Stimulated activated CD4-positive, alpha-beta T cell treated with anti-CD3 and anti-CD28 coated beads, TNF-alpha, amount 100 ng/mL, for 1 hour (primary cell): ENCODE measurements around the gene NUDT4.
"Not testable (repeated sequence)": the region's sequence is repeated elsewhere in the genome, so short reads cannot be mapped to it uniquely, and the experiment has no call there.

Source experiments
- DNase-seq, 3 donors: peaks; one replicate each; pipeline ENCODE4 v3.0.0-alpha.2; 2020; ENCODE audit warnings: low read depth in 3 of 3, low spot score in 1 of 3

NUDT4 gene

GRCh38 chr12:93399183-93399863 is 21.6 kb downstream of the NUDT4 start:
- not testable (repeated sequence) for DNase-seq

GRCh38 chr12:93402333-93403311 is 24.9 kb downstream of the NUDT4 start:
- DNase-seq = no peak

- DNase-seq = no peak
Observed at GRCh38 chr12:93403988-93404803, 26.5 kb downstream of the NUDT4 start.

GRCh38 chr12:93404961-93405849 is 27.5 kb downstream of the NUDT4 start:
- DNase-seq = no peak

- DNase-seq = no peak
Observed at GRCh38 chr12:93407054-93407962, 29.6 kb downstream of the NUDT4 start.

GRCh38 chr12:93407963-93408283 is 30.2 kb downstream of the NUDT4 start:
- DNase-seq = no peak

- no peak for DNase-seq
Observed at GRCh38 chr12:93408813-93409212, 31.1 kb downstream of the NUDT4 start.

GRCh38 chr12:93409343-93410187 is 31.8 kb downstream of the NUDT4 start:
- not testable (repeated sequence) for DNase-seq

- DNase-seq = not testable (repeated sequence)
Observed at GRCh38 chr12:93411060-93411459, 33.3 kb downstream of the NUDT4 start.

GRCh38 chr12:93412396-93412795 is 34.7 kb downstream of the NUDT4 start:
- DNase-seq = not testable (repeated sequence)

- DNase-seq = no peak
Observed at GRCh38 chr12:93413064-93413463, 35.3 kb downstream of the NUDT4 start.

GRCh38 chr12:93415723-93416464 is 38.2 kb downstream of the NUDT4 start:
- no peak for DNase-seq

- DNase-seq = no peak
Observed at GRCh38 chr12:93417967-93418480, 40.3 kb downstream of the NUDT4 start.

GRCh38 chr12:93419388-93420034 is 41.8 kb downstream of the NUDT4 start:
- DNase-seq = no peak

- no peak for DNase-seq
Observed at GRCh38 chr12:93422050-93422449, 44.3 kb downstream of the NUDT4 start.

GRCh38 chr12:93425736-93426411 is 48.1 kb downstream of the NUDT4 start:
- no peak for DNase-seq

- no peak for DNase-seq
Observed at GRCh38 chr12:93426412-93426805, 48.7 kb downstream of the NUDT4 start.
